Measurements from ENCODE around the gene SAP30BP.
A peak's percentile ranks its signal among the peaks of the same experiment; 100 is the strongest.

SAP30BP gene

GRCh38 chr17:75739801-75740200 is 72.7 kb downstream of the SAP30BP start:
- no peak for DNase-seq (ENCODE audit: low spot score)

GRCh38 chr17:75740215-75740614 is 73.1 kb downstream of the SAP30BP start:
- no peak for DNase-seq (ENCODE audit: low spot score)

- DNase-seq (ENCODE audit: low spot score), result no peak
Measured at GRCh38 chr17:75740631-75741077, 73.5 kb downstream of the SAP30BP start.

GRCh38 chr17:75742337-75742736 is 75.2 kb downstream of the SAP30BP start:
- DNase-seq (ENCODE audit: low spot score), result no peak

GRCh38 chr17:75743625-75744206 is 76.6 kb downstream of the SAP30BP start:
- no peak for DNase-seq (ENCODE audit: low spot score)

GRCh38 chr17:75748706-75749105 is 81.6 kb downstream of the SAP30BP start:
- no peak for DNase-seq (ENCODE audit: low spot score)

- peak; percentile 93 for DNase-seq (ENCODE audit: low spot score)
Measured at GRCh38 chr17:75749545-75750389, 82.6 kb downstream of the SAP30BP start.

GRCh38 chr17:75750661-75751423 is 83.7 kb downstream of the SAP30BP start:
- no peak for DNase-seq (ENCODE audit: low spot score)

GRCh38 chr17:75751676-75752404 is 84.7 kb downstream of the SAP30BP start:
- no peak for DNase-seq (ENCODE audit: low spot score)

- no peak for DNase-seq (ENCODE audit: low spot score)
Measured at GRCh38 chr17:75752405-75752709, 85.2 kb downstream of the SAP30BP start.

- no peak for DNase-seq (ENCODE audit: low spot score)
Measured at GRCh38 chr17:75752802-75753513, 85.8 kb downstream of the SAP30BP start.

GRCh38 chr17:75753514-75754377 is 86.6 kb downstream of the SAP30BP start:
- peak; percentile 94 for DNase-seq (ENCODE audit: low spot score)

GRCh38 chr17:75754378-75755204 is 87.5 kb downstream of the SAP30BP start:
- no peak for DNase-seq (ENCODE audit: low spot score)

- DNase-seq (ENCODE audit: low spot score), result no peak
Measured at GRCh38 chr17:75755205-75755901, 88.2 kb downstream of the SAP30BP start.

- no peak for DNase-seq (ENCODE audit: low spot score)
Measured at GRCh38 chr17:75755990-75756389, 88.9 kb downstream of the SAP30BP start.

- peak; percentile 21 for DNase-seq (ENCODE audit: low spot score)
Measured at GRCh38 chr17:75756451-75757085, 89.4 kb downstream of the SAP30BP start.

GRCh38 chr17:75757086-75757681 is 90.0 kb downstream of the SAP30BP start:
- peak; percentile 31 for DNase-seq (ENCODE audit: low spot score)

Measured in D341Med (cell line).